HG02571 (cell line): ENCODE measurements around the gene CD300LB.
"Not testable (repeated sequence)": the region's sequence is repeated elsewhere in the genome, so short reads cannot be mapped to it uniquely, and the experiment has no call there.

Experiments used
- ATAC-seq: cut with Tn5 transposase; IDR thresholded peaks from one replicate; pipeline ENCODE4 v1.9.1; 2021; ENCODE audit warnings: mild to moderate bottlenecking, moderate library complexity; ENCODE audit not compliant: unreplicated experiment

CD300LB gene

GRCh38 chr17:74526681-74527080 lies 4.6 kb downstream of the CD300LB start:
- ATAC-seq, result no peak

- no peak for ATAC-seq
Measured at GRCh38 chr17:74525781-74526288, 5.4 kb downstream of the CD300LB start.

GRCh38 chr17:74525465-74525725 lies 5.9 kb downstream of the CD300LB start:
- ATAC-seq, result no peak

- no peak for ATAC-seq
Measured at GRCh38 chr17:74524653-74525464, 6.4 kb downstream of the CD300LB start.

- no peak for ATAC-seq
Measured at GRCh38 chr17:74523308-74523707, 8.0 kb downstream of the CD300LB start.

GRCh38 chr17:74522381-74523105 lies 8.7 kb downstream of the CD300LB start:
- no peak for ATAC-seq

- no peak for ATAC-seq
Measured at GRCh38 chr17:74521701-74522201, 9.5 kb downstream of the CD300LB start.

- no peak for ATAC-seq
Measured at GRCh38 chr17:74520790-74521480, 10.3 kb downstream of the CD300LB start.

GRCh38 chr17:74520016-74520434 lies 11.2 kb downstream of the CD300LB start:
- ATAC-seq, result no peak

GRCh38 chr17:74518413-74518981 lies 12.8 kb downstream of the CD300LB start:
- not testable (repeated sequence) for ATAC-seq

GRCh38 chr17:74516561-74517328 lies 14.5 kb downstream of the CD300LB start:
- no peak for ATAC-seq

- no peak for ATAC-seq
Measured at GRCh38 chr17:74515941-74516340, 15.3 kb downstream of the CD300LB start.

GRCh38 chr17:74514632-74515334 lies 16.5 kb downstream of the CD300LB start:
- no peak for ATAC-seq

- no peak for ATAC-seq
Measured at GRCh38 chr17:74513987-74514631, 17.2 kb downstream of the CD300LB start.

GRCh38 chr17:74512624-74513091 lies 18.6 kb downstream of the CD300LB start:
- peak; percentile 56 for ATAC-seq

- ATAC-seq, result no peak
Measured at GRCh38 chr17:74512036-74512435, 19.2 kb downstream of the CD300LB start.

- no peak for ATAC-seq
Measured at GRCh38 chr17:74508156-74508555, 23.1 kb downstream of the CD300LB start.

- ATAC-seq, result not testable (repeated sequence)
Measured at GRCh38 chr17:74503949-74504348, 27.3 kb downstream of the CD300LB start.

GRCh38 chr17:74502861-74503260 lies 28.4 kb downstream of the CD300LB start:
- no peak for ATAC-seq
